Bladder microvascular endothelial cell (primary cell): ENCODE data around the gene SHANK2. TPM values are rescaled to one million over a fixed set of nuclear protein-coding genes. Genes with fewer than 3 reads are reported as not detected.

Experiments used
- total RNA-seq: library from RNA; depleted of rRNA; stranded (reverse); fragments of >200 nt; gene quantifications from 2 replicates; pipeline ENCODE4 v1.2.3, GENCODE V29; 2014

Gene SHANK2
- under 0.01 and 0.38 TPM in 2 replicates for total RNA-seq

DNA sequence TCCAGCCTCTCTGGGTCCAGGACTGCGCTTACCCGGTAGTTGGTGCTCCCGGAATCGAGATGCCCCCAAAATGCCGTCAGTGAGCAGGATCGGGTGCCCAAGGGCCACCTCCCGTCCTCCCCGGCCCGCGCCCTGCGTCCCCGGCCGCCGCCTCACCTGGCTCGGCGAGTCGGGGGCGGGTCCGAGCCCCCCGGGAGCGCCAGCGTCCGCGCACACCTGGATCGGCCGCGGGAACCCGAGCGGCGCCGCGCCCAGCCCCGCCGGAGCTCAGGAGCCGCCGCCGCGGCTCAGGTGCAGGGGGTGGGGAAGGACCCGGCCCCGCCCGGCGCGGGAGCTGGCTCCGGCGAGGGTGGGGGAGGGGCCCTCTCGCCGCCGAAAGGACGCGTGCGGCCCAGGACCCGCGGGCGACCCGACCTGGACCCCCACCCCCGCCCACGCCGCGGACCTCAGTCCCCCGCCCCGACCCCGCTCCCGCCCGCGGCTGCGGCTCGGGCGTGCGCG lies at the start of gene SHANK2:
TSS of gene SHANK2 (minus strand) at position 309 of the 501 bp plus-strand sequence. CDS start 105,251 bp downstream, outside the sequence.

Other genes starting within 250 kb of the SHANK2 start
- 34.0 and 39.6 TPM in 2 replicates for gene DHCR7, start 195.8 kb upstream of the SHANK2 start, total RNA-seq
- gene NADSYN1, start 200.6 kb upstream of the SHANK2 start, total RNA-seq, result 74.6 and 123 TPM in 2 replicates